Measurements from ENCODE around the gene PPP1R15A. TPM values are rescaled to one million over a fixed set of nuclear protein-coding genes. Genes with fewer than 3 reads are reported as not detected.
A peak's percentile ranks its signal among the peaks of the same experiment; 100 is the strongest.

Gene PPP1R15A
- total and polyA plus RNA-seq, 2 of the 8 experiments (the other 6 are each of a cell fraction or from before 2014, with no cell fraction given), result 4.1 to 14.0 TPM

DNA sequence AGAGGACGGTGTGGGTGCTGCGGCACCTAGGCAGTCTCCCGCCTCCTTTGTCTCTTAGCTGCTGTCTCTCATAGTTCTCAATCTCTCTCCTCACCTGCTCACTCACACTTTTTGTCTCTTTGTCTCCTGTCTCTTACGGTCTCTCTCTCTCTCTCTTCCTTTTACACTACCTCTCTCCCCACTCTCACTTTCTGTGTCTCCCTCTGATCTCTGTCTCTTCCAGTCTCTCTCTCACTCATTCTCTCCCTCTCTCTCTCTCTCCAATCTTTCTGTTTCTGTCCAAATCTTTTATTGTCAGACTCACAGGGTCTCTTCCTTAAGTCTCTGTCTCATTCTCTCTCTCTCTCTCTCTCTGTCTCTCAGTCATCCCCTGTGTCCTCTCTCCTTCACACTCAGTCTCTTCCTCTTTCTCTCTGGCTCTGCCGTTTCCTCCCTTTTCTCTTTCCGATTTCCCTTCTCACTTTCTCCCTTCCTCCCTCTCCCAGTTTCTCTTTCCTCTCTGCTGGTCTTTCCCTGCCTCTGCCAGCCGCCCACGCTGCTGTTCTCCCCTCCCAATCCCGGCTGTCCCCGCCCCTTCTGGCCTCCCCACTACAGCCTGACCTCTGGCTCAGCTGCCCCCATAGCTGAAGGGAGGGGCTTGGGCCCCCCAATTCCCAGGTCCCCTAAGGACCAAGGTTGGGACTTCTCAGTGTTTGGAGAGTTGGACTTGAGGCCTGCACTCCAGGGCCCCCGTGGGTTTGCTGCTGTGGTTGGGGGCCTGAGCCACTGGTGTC is 3.9 kb upstream of the PPP1R15A start, which contains the start of gene PLEKHA4:
PLEKHA4 (minus strand) TSS at position 504 of the 773 bp plus-strand sequence. CDS start 997 bp downstream, outside the sequence.
- POLR2A ChIA-PET (ENCODE audit: partially characterized antibody), result interaction anchor here (0.6 to 2.6 kb wide), 10 partner anchors 8 to 97 kb away, joined by 3 to 12 read pairs (median 6); partner anchors contain the start of genes FTL and NUCB1
- Histone ChIP-seq H3K56ac (replicated peaks; ENCODE audit: insufficient read length, low read depth, low read length) (no peak within 1 kb of the TSS), H3K9me3 (ENCODE audit: insufficient read depth in 2 of 2, low read depth in 1 of 2, low read length in 1 of 2) (no peaks in the 10 kb centered on the region), H4K5ac (ENCODE audit: insufficient read length, low read depth, low read length) (peak within 1 kb of the TSS; percentile 75), H3K36me3 (ENCODE audit: control insufficient read depth in 2 of 4, insufficient read depth in 4 of 4, low read length in 3 of 4) (no peaks in the 10 kb centered on the region; a peak in 1 of 8 replicates), H2BK12ac (ENCODE audit: low read depth, low read length) (peak within 1 kb of the TSS; percentile 97), H3K4me2 (ENCODE audit: insufficient read depth in 1 of 2, low read depth in 2 of 2, low read length in 2 of 2) (peak within 1 kb of the TSS; percentile 50 to 88), H3K14ac (ENCODE audit: insufficient read length) (no peak within 1 kb of the TSS), H2BK15ac (ENCODE audit: low read length) (peak within 1 kb of the TSS; percentile 72), H3K27me3 (replicated peaks in 1 of 4; ENCODE audit: control insufficient read depth in 3 of 4, extremely low read depth in 1 of 4, insufficient read depth in 3 of 4, low read length in 3 of 4) (no peaks in the 10 kb centered on the region), H3K79me1 (ENCODE audit: low read depth, low read length) (no peaks in the 10 kb centered on the region), H3K23ac (ENCODE audit: insufficient read length) (no peak within 1 kb of the TSS), H3K4me1 (replicated peaks in 1 of 4; ENCODE audit: control insufficient read depth in 3 of 4, insufficient read depth in 4 of 4, low read length in 3 of 4) (peaks cover 1 to 18% (median 13%) of the 10 kb centered on the region in 4 experiments), H3K27ac (ENCODE audit: low read depth, low read length) (no peak within 1 kb of the TSS), H4K91ac (replicated peaks; ENCODE audit: insufficient read length, low read length) (peak within 1 kb of the TSS; percentile 84), H3K4ac (replicated peaks; ENCODE audit: insufficient read length, low read depth, low read length) (peak within 1 kb of the TSS; percentile 78), H3K18ac (ENCODE audit: extremely low read depth, low read length) (peak within 1 kb of the TSS; percentile 83), H2AFZ (ENCODE audit: low read length) (peak within 1 kb of the TSS; percentile 81; the same call in 1 of the 2 replicates), H3K79me2 (ENCODE audit: control insufficient read depth in 1 of 2, insufficient read depth in 2 of 2, low read length in 2 of 2) (peaks cover 3 to 10% of the 10 kb centered on the region in 2 experiments; a peak in 3 of 4 replicates), H4K8ac (ENCODE audit: extremely low read depth, insufficient read depth, low read length) (peak within 1 kb of the TSS; percentile 79), H3K23me2 (ENCODE audit: low read depth, low read length) (peaks cover 9% of the 10 kb centered on the region), H3K4me3 (ENCODE audit: extremely low read depth in 1 of 4, insufficient read depth in 2 of 4, low read depth in 3 of 4, low read length in 4 of 4) (peak within 1 kb of the TSS; percentile 4 to 46 (median 22); a peak in 4 of 8 replicates), H2BK120ac (replicated peaks; ENCODE audit: low read depth, low read length) (peak within 1 kb of the TSS; percentile 47), H2BK5ac (ENCODE audit: low read depth, low read length) (peak within 1 kb of the TSS; percentile 78; the same call in 1 of the 2 replicates), H4K20me1 (replicated peaks in 1 of 2; ENCODE audit: control insufficient read depth in 1 of 2, insufficient read depth in 2 of 2, low read length in 2 of 2) (peaks cover 0 to 3% of the 10 kb centered on the region in 2 experiments), H2BK20ac (ENCODE audit: low read length) (peak within 1 kb of the TSS; percentile 90; the same call in 1 of the 2 replicates), H3K9ac (replicated peaks in 1 of 4; ENCODE audit: extremely low read depth in 1 of 4, low read depth in 3 of 4, low read length in 3 of 4) (peak within 1 kb of the TSS in 3 of 4 experiments; percentile 14 to 25 (median 24); a peak in 5 of 7 replicates), H2AK5ac (ENCODE audit: low read depth, low read length) (peak within 1 kb of the TSS; percentile 72; the same call in 1 of the 2 replicates)
- CTCF ChIA-PET (ENCODE audit: partially characterized antibody), result interaction anchor here (0.8 to 2.9 kb wide), 8 partner anchors 21 to 102 kb away, joined by 3 to 9 read pairs (median 4); no protein-coding TSS in a partner anchor
- DNase-seq (ENCODE audit: low read depth in 1 of 2, low spot score in 2 of 2) (peak in 1 of 2 experiments; percentile 58), FAIRE-seq (no peak)
- WGBS, 2 experiments (ENCODE audit: extremely low coverage in 1 of 2, insufficient coverage in 1 of 2, insufficient read length in 1 of 2, insufficient replicate concordance in 2 of 2, low coverage in 1 of 2, low lambda C conversion rate in 2 of 2, missing lambda C conversion rate in 1 of 2), result 42% methylated on average over 7 of the region's 11 CpGs; no CpG with 5 or more reads in 1 of the 2 experiments
- no peak for TF ChIP-seq RBBP5 (IDR thresholded peaks at IDR 0.05; ENCODE audit: borderline replicate concordance, low read depth, low read length)
- TF ChIP-seq CBX8 (IDR thresholded peaks at IDR 0.05; ENCODE audit: borderline replicate concordance, low read depth, low read length), result no peak
- TF ChIP-seq SIX5 (IDR thresholded peaks at IDR 0.05; ENCODE audit: low read depth, low read length), result no peak
- no peak for TF ChIP-seq MAX (IDR thresholded peaks at IDR 0.05)
- TF ChIP-seq ASH2L (IDR thresholded peaks at IDR 0.05; ENCODE audit: low read length), result no peak
- no peak for TF ChIP-seq CTBP2 (IDR thresholded peaks at IDR 0.05; ENCODE audit: borderline replicate concordance, insufficient read depth, insufficient read length, low read length)
- TF ChIP-seq EGR1 (IDR thresholded peaks at IDR 0.05; ENCODE audit: borderline replicate concordance, low read depth, low read length), result peak; percentile 87

Measured in H1 (cell line).